ENCODE data around the gene SF3B6.

DNA sequence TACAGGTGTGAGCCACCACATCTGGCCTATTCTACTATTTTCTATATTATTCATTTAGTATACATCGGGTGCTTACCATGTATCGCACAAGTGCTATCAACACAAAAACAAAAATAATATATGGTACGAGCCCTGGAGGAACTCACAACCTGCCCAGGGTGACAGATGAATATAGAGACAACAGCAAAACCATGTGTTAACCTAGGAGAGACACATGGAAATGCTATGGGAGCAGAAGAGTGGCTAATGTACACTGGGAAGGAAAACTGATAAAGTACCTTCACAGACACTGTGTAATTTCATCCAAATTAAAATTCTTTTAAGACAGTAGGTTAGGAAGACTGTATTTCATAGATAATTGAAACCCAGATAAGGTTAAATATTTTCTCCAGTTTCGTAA lies 3.9 kb downstream of the SF3B6 start:
- TF ChIP-seq, protein P1, sequence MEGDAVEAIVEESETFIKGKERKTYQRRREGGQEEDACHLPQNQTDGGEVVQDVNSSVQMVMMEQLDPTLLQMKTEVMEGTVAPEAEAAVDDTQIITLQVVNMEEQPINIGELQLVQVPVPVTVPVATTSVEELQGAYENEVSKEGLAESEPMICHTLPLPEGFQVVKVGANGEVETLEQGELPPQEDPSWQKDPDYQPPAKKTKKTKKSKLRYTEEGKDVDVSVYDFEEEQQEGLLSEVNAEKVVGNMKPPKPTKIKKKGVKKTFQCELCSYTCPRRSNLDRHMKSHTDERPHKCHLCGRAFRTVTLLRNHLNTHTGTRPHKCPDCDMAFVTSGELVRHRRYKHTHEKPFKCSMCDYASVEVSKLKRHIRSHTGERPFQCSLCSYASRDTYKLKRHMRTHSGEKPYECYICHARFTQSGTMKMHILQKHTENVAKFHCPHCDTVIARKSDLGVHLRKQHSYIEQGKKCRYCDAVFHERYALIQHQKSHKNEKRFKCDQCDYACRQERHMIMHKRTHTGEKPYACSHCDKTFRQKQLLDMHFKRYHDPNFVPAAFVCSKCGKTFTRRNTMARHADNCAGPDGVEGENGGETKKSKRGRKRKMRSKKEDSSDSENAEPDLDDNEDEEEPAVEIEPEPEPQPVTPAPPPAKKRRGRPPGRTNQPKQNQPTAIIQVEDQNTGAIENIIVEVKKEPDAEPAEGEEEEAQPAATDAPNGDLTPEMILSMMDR (conservative IDR thresholded peaks at IDR 0.05; ENCODE audit: low read depth, low read length): no peak
- no peak for TF ChIP-seq POLR2A (IDR thresholded peaks at IDR 0.05; ENCODE audit: low read depth, low read length)
